ENCODE measurements around the gene C10orf62.
"Not testable (repeated sequence)": the region's sequence is repeated elsewhere in the genome, so short reads cannot be mapped to it uniquely, and the experiment has no call there.

C10orf62 gene

GRCh38 chr10:97632949-97633884 lies 43.7 kb downstream of the C10orf62 start, which contains the start of gene MORN4:
TSS of gene MORN4 (minus strand) at chr10:97633500. CDS start at chr10:97619653, 13,847 bp downstream.
- DNase-seq = peak; percentile 94 to 95

GRCh38 chr10:97633921-97634320 lies 44.4 kb downstream of the C10orf62 start:
- peak; percentile 14 to 32 for DNase-seq

- DNase-seq = no peak
These were observed 46.1 kb downstream of the C10orf62 start for GRCh38 chr10:97635577-97635976.

- DNase-seq = not testable (repeated sequence)
These were observed 49.6 kb downstream of the C10orf62 start for GRCh38 chr10:97639090-97639489.

- peak; percentile 99 to 100 for DNase-seq
These were observed 50.8 kb downstream of the C10orf62 start, which contains the start of gene PI4K2A for GRCh38 chr10:97640174-97640867. TSS of gene PI4K2A (plus strand) at chr10:97640671. CDS start at chr10:97640743, 72 bp downstream.
